Mesendoderm (in vitro differentiated cells): ENCODE measurements around the gene RFFL.

ENCODE experiments used
- DNase-seq: peaks from one replicate; pipeline ENCODE4 v3.0.0; 2013
- H2AK5ac ChIP-seq: 2 replicates; pipeline ENCODE4 v1.6.1; 2013; ENCODE audit warnings: low read length, inconsistent platforms
- H2BK120ac ChIP-seq: 2 replicates; pipeline ENCODE4 v1.6.1; 2013; ENCODE audit warnings: low read depth, mild to moderate bottlenecking, low read length, moderate library complexity, mixed read lengths
- H2BK15ac ChIP-seq: replicated peaks from 2 replicates; pipeline ENCODE4 v1.6.1; 2013; ENCODE audit warnings: low read depth, mild to moderate bottlenecking, moderate library complexity
- H2BK5ac ChIP-seq: 2 replicates; pipeline ENCODE4 v1.6.1; 2013; ENCODE audit warnings: low read length, inconsistent platforms
- H3K18ac ChIP-seq: 2 replicates; pipeline ENCODE4 v1.6.1; 2013; ENCODE audit warnings: mild to moderate bottlenecking, low read length, mixed read lengths
- H3K23ac ChIP-seq: one replicate; pipeline ENCODE4 v1.6.1; 2013; ENCODE audit warnings: low read length
- H3K27ac ChIP-seq: 2 replicates; pipeline ENCODE4 v1.5.1; 2013; ENCODE audit warnings: low read depth, mild to moderate bottlenecking, inconsistent platforms, low read length, moderate library complexity
- H3K27me3 ChIP-seq: 2 replicates; pipeline ENCODE4 v1.6.1; 2013; ENCODE audit warnings: low read length, control low read depth, mild to moderate bottlenecking, inconsistent platforms; ENCODE audit not compliant: insufficient read depth, poor library complexity
- H3K36me3 ChIP-seq: 2 replicates; pipeline ENCODE4 v1.6.1; 2013; ENCODE audit warnings: low read length, inconsistent platforms; ENCODE audit not compliant: control insufficient read depth, insufficient read depth
- H3K4ac ChIP-seq: one replicate; pipeline ENCODE4 v1.6.1; 2013; ENCODE audit warnings: low read depth, mild to moderate bottlenecking, low read length, moderate library complexity
- H3K4me1 ChIP-seq: 2 replicates; pipeline ENCODE4 v1.6.1; 2013; ENCODE audit warnings: low read depth, low read length, inconsistent platforms; ENCODE audit not compliant: control insufficient read depth
- H3K4me2 ChIP-seq: 2 replicates; pipeline ENCODE4 v1.6.1; 2013; ENCODE audit warnings: low read length
- H3K4me3 ChIP-seq: 2 replicates; pipeline ENCODE4 v1.5.1; 2013; ENCODE audit warnings: mild to moderate bottlenecking, low read length
- H3K56ac ChIP-seq: one replicate; pipeline ENCODE4 v1.6.1; 2013; ENCODE audit warnings: low read length
- H3K79me1 ChIP-seq: 2 replicates; pipeline ENCODE4 v1.6.1; 2013; ENCODE audit warnings: low read length, inconsistent platforms
- H3K79me2 ChIP-seq: 2 replicates; pipeline ENCODE4 v1.6.1; 2013; ENCODE audit warnings: mild to moderate bottlenecking, low read length; ENCODE audit not compliant: control insufficient read depth, insufficient read depth
- H3K9ac ChIP-seq: 2 replicates; pipeline ENCODE4 v1.6.1; 2013; ENCODE audit warnings: low read length, inconsistent platforms
- H4K5ac ChIP-seq: one replicate; pipeline ENCODE4 v1.6.1; 2013; ENCODE audit warnings: low read length
- H4K8ac ChIP-seq: one replicate; pipeline ENCODE4 v1.6.1; 2013; ENCODE audit warnings: low read depth, mild to moderate bottlenecking, control low read depth, low read length, moderate library complexity
- WGBS: extraction: QIAGEN DNeasy Blood & Tissue Kit; methylation state at CpG from one replicate; pipeline ENCODE4 v1.1.7; 2013; ENCODE audit warnings: low lambda C conversion rate, missing lambda C conversion rate; ENCODE audit not compliant: insufficient coverage; ENCODE audit errors: extremely low coverage; 5-methylcytosine and 5-hydroxymethylcytosine counted together

The RFFL gene

GRCh38 chr17:35089586-35090296 is 26.2 kb upstream of the RFFL start:
- Histone ChIP-seq H2BK5ac (peak overlapping the region; percentile 33), H3K18ac (peak overlapping the region; percentile 96), H3K36me3 (no peaks in the 10 kb centered on the region), H2AK5ac (no peak overlapping the region), H3K4me3 (no peak overlapping the region), H2BK120ac (peak overlapping the region; percentile 69), H3K56ac (peak overlapping the region; percentile 66), H3K79me1 (no peaks in the 10 kb centered on the region), H3K79me2 (no peaks in the 10 kb centered on the region), H3K4me2 (peak overlapping the region; percentile 46), H3K23ac (no peak overlapping the region), H2BK15ac (peak overlapping the region; percentile 25), H3K27me3 (no peaks in the 10 kb centered on the region), H3K4me1 (peaks cover 10% of the 10 kb centered on the region), H3K4ac (peak overlapping the region; percentile 59), H4K8ac (no peak overlapping the region), H3K27ac (peak overlapping the region; percentile 54), H4K5ac (peak overlapping the region; percentile 17), H3K9ac (peak overlapping the region; percentile 68)
- DNase-seq, result peak; percentile 89
- no CpG with 5 or more reads among the region's 22 CpGs for WGBS

- peak overlapping the region; percentile 25 for H2BK15ac ChIP-seq
- peak overlapping the region; percentile 88 for H3K4ac ChIP-seq
- H3K56ac ChIP-seq, result peak overlapping the region; percentile 81
- no peak overlapping the region for H2BK120ac ChIP-seq
- H4K5ac ChIP-seq, result no peak overlapping the region
- H4K8ac ChIP-seq, result no peak overlapping the region
- H3K9ac ChIP-seq, result peak overlapping the region; percentile 68
- H3K23ac ChIP-seq, result peak overlapping the region; percentile 67
- peaks cover 10% of the 10 kb centered on the region for H3K4me1 ChIP-seq
- peak; percentile 88 for DNase-seq
- H2AK5ac ChIP-seq, result no peak overlapping the region
- no peaks in the 10 kb centered on the region for H3K27me3 ChIP-seq
- H3K36me3 ChIP-seq, result no peaks in the 10 kb centered on the region
- H3K4me3 ChIP-seq, result peak overlapping the region; percentile 75
- H3K18ac ChIP-seq, result peak overlapping the region; percentile 96
- peak overlapping the region; percentile 73 for H3K4me2 ChIP-seq
- no peaks in the 10 kb centered on the region for H3K79me2 ChIP-seq
- no peaks in the 10 kb centered on the region for H3K79me1 ChIP-seq
- no CpG with 5 or more reads among the region's 80 CpGs for WGBS
- H2BK5ac ChIP-seq, result peak overlapping the region; percentile 48
- H3K27ac ChIP-seq, result peak overlapping the region; percentile 92
Observed at GRCh38 chr17:35088881-35089585, 25.5 kb upstream of the RFFL start.

GRCh38 chr17:35088356-35088880 is 24.9 kb upstream of the RFFL start:
- Histone ChIP-seq H3K79me1 (no peaks in the 10 kb centered on the region), H4K8ac (no peak overlapping the region), H3K9ac (peak overlapping the region; percentile 52), H3K4me3 (peak overlapping the region; percentile 75), H3K27me3 (no peaks in the 10 kb centered on the region), H3K23ac (peak overlapping the region; percentile 67), H3K4ac (peak overlapping the region; percentile 88), H3K18ac (peak overlapping the region; percentile 72), H3K56ac (peak overlapping the region; percentile 81), H4K5ac (no peak overlapping the region), H3K36me3 (no peaks in the 10 kb centered on the region), H3K27ac (peak overlapping the region; percentile 92), H2BK5ac (peak overlapping the region; percentile 48), H2BK120ac (no peak overlapping the region), H2AK5ac (no peak overlapping the region), H3K4me1 (peaks cover 10% of the 10 kb centered on the region), H2BK15ac (no peak overlapping the region), H3K4me2 (peak overlapping the region; percentile 73), H3K79me2 (no peaks in the 10 kb centered on the region)
- DNase-seq, result peak; percentile 82
- WGBS, result no CpG with 5 or more reads among the region's 26 CpGs

GRCh38 chr17:35087731-35088355 is 24.3 kb upstream of the RFFL start:
- Histone ChIP-seq H2BK120ac (no peak overlapping the region), H2AK5ac (no peak overlapping the region), H2BK5ac (no peak overlapping the region), H3K4me2 (peak overlapping the region; percentile 73), H3K4me3 (peak overlapping the region; percentile 75), H3K4me1 (peaks cover 11% of the 10 kb centered on the region), H4K5ac (no peak overlapping the region), H3K79me1 (no peaks in the 10 kb centered on the region), H2BK15ac (no peak overlapping the region), H3K9ac (peak overlapping the region; percentile 52), H3K18ac (peak overlapping the region; percentile 1), H3K4ac (peak overlapping the region; percentile 75), H4K8ac (no peak overlapping the region), H3K79me2 (no peaks in the 10 kb centered on the region), H3K56ac (peak overlapping the region; percentile 81), H3K27ac (peak overlapping the region; percentile 92), H3K27me3 (no peaks in the 10 kb centered on the region), H3K36me3 (no peaks in the 10 kb centered on the region), H3K23ac (no peak overlapping the region)
- no peak for DNase-seq
- WGBS, result no CpG with 5 or more reads among the region's 9 CpGs

- Histone ChIP-seq H3K9ac (no peak overlapping the region), H3K4ac (no peak overlapping the region), H2BK15ac (no peak overlapping the region), H3K18ac (no peak overlapping the region), H3K27me3 (no peaks in the 10 kb centered on the region), H3K56ac (no peak overlapping the region), H2BK5ac (no peak overlapping the region), H3K27ac (no peak overlapping the region), H3K36me3 (no peaks in the 10 kb centered on the region), H2AK5ac (no peak overlapping the region), H3K4me1 (peaks cover 11% of the 10 kb centered on the region), H3K4me2 (no peak overlapping the region), H3K79me2 (no peaks in the 10 kb centered on the region), H4K5ac (no peak overlapping the region), H4K8ac (no peak overlapping the region), H2BK120ac (no peak overlapping the region), H3K23ac (no peak overlapping the region), H3K79me1 (no peaks in the 10 kb centered on the region), H3K4me3 (no peak overlapping the region)
- WGBS, result no CpG with 5 or more reads among the region's 8 CpGs
- DNase-seq, result no peak
Observed at GRCh38 chr17:35086931-35087573, 23.5 kb upstream of the RFFL start.
